DND-41 (cell line): Measurements from ENCODE around the gene ABCF2.

Source experiments
- ATAC-seq: fragments of 200-7000 bp; cut with Tn5 transposase; 3 replicates; pipeline ENCODE4 v1.9.1; 2021; ENCODE audit warnings: low read depth; ENCODE audit not compliant: insufficient read depth
- DNase-seq: peaks from one replicate; pipeline ENCODE4 v3.0.0-alpha.2; 2020
- H2AFZ ChIP-seq: 2 replicates; pipeline ENCODE4 v1.6.0; 2012; ENCODE audit warnings: low read depth, low read length
- H3K27ac ChIP-seq: 2 replicates; pipeline ENCODE4 v1.5.1; 2012; ENCODE audit warnings: low read length, inconsistent platforms
- H3K27me3 ChIP-seq: fragments of 200-600 bp; sonication (generic); 2 replicates; pipeline ENCODE4 v1.6.0; 2012; ENCODE audit warnings: low read length, mild to moderate bottlenecking, inconsistent platforms; ENCODE audit not compliant: insufficient read depth, poor library complexity
- H3K36me3 ChIP-seq: 2 replicates; pipeline ENCODE4 v1.5.1; 2012; ENCODE audit warnings: low read length, inconsistent platforms; ENCODE audit not compliant: insufficient read depth
- H3K4me1 ChIP-seq: 2 replicates; pipeline ENCODE4 v1.5.1; 2012; ENCODE audit warnings: mild to moderate bottlenecking, low read length; ENCODE audit not compliant: insufficient read depth
- H3K4me2 ChIP-seq: 2 replicates; pipeline ENCODE4 v1.6.0; 2012; ENCODE audit warnings: mild to moderate bottlenecking, moderate library complexity, low read length, inconsistent platforms; ENCODE audit not compliant: insufficient read depth
- H3K4me3 ChIP-seq, 2 experiments: fragments of 200-600 bp in 1 of 2; shearing (Covaris generic) in 1 of 2; 2 replicates each; pipeline ENCODE4 v1.5.1; 2012 to 2016; ENCODE audit warnings: inconsistent platforms in 2 of 2, low read length in 2 of 2, mild to moderate bottlenecking in 2 of 2, low read depth in 1 of 2, moderate library complexity in 1 of 2
- H3K79me2 ChIP-seq: 2 replicates; pipeline ENCODE4 v1.6.0; 2012; ENCODE audit warnings: low read length, inconsistent platforms; ENCODE audit not compliant: insufficient read depth
- H3K9ac ChIP-seq: 2 replicates; pipeline ENCODE4 v1.6.0; 2012; ENCODE audit warnings: low read depth, mild to moderate bottlenecking, inconsistent platforms, low read length, moderate library complexity
- H3K9me3 ChIP-seq: 2 replicates; pipeline ENCODE4 v1.5.1; 2012; ENCODE audit warnings: low read length, moderate library complexity, mild to moderate bottlenecking, inconsistent platforms; ENCODE audit not compliant: insufficient read depth, severe bottlenecking
- H4K20me1 ChIP-seq: 2 replicates; pipeline ENCODE4 v1.6.0; 2012; ENCODE audit warnings: low read length; ENCODE audit not compliant: insufficient read depth
- EZH2 ChIP-seq: IDR thresholded peaks from 3 replicates; pipeline ENCODE4 v1.6.1; 2012; ENCODE audit warnings: borderline replicate concordance, low read depth, mild to moderate bottlenecking, moderate library complexity, low read length, inconsistent platforms; ENCODE audit not compliant: severe bottlenecking
- TF ChIP-seq, protein P1 (sequence below): IDR thresholded peaks from 2 replicates; pipeline ENCODE4 v1.5.1; 2012; ENCODE audit warnings: borderline replicate concordance, low read length, moderate library complexity, mild to moderate bottlenecking; ENCODE audit not compliant: poor library complexity, severe bottlenecking; ENCODE audit errors: extremely low read depth

ABCF2 gene

DNA sequence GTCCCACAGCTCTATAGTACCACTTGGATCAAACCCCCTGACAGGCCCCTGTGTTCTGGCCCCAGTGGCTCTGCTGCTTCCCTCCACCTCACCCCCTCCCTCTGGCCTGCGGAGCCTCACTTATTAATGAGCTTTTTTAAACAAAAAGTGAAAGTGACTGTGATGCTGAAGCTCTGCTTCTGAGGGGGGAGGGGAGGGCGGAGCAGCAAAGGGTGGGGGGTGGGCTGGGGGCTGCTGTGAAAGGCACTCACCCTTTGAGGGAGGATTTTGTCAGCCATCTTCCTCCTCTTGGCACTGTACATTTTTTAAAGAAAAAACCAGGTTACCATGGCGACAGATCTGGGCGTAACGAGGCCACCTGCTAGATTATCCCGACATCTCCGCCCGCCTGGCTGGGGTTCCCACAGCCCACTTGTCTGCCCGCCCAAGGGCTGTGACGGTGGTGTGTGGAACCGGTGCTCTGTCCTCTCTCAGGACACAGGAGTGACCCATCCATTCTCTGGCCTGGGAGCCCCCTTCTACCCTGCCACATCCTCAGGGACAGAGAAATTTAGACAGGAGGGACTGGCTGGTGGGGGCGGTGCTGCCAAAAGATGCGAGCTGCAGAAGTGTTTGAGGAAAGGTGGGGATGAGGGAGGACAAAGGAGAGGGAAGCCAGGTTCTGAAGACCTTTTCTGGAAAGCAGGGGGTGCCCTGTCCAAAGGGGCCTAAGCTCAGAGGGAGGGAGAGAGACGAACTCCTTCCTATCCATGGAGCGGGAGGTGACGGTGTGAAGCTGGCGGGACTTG lies 16.6 kb upstream of the ABCF2 start:
- peak overlapping the region; percentile 55 for H2AFZ ChIP-seq
- peaks cover 29% of the 10 kb centered on the region; the same call in 1 of the 2 replicates for H4K20me1 ChIP-seq
- peaks cover 10% of the 10 kb centered on the region for H3K36me3 ChIP-seq
- H3K79me2 ChIP-seq = no peaks in the 10 kb centered on the region
- DNase-seq (peak; percentile 76), ATAC-seq (peak; percentile 67)
- H3K4me2 ChIP-seq = peak overlapping the region; percentile 72
- H3K9ac ChIP-seq = peak overlapping the region; percentile 45
- peaks cover 49% of the 10 kb centered on the region for H3K4me1 ChIP-seq
- H3K27me3 ChIP-seq = peaks cover 42% of the 10 kb centered on the region
- TF ChIP-seq EZH2 = no peak
- TF ChIP-seq, protein P1, sequence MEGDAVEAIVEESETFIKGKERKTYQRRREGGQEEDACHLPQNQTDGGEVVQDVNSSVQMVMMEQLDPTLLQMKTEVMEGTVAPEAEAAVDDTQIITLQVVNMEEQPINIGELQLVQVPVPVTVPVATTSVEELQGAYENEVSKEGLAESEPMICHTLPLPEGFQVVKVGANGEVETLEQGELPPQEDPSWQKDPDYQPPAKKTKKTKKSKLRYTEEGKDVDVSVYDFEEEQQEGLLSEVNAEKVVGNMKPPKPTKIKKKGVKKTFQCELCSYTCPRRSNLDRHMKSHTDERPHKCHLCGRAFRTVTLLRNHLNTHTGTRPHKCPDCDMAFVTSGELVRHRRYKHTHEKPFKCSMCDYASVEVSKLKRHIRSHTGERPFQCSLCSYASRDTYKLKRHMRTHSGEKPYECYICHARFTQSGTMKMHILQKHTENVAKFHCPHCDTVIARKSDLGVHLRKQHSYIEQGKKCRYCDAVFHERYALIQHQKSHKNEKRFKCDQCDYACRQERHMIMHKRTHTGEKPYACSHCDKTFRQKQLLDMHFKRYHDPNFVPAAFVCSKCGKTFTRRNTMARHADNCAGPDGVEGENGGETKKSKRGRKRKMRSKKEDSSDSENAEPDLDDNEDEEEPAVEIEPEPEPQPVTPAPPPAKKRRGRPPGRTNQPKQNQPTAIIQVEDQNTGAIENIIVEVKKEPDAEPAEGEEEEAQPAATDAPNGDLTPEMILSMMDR = no peak
- no peaks in the 10 kb centered on the region for H3K9me3 ChIP-seq
- H3K27ac ChIP-seq = peak overlapping the region; percentile 38
- H3K4me3 ChIP-seq = peak overlapping the region in 1 of 2 experiments; percentile 56; a peak in 3 of 4 replicates

DNA sequence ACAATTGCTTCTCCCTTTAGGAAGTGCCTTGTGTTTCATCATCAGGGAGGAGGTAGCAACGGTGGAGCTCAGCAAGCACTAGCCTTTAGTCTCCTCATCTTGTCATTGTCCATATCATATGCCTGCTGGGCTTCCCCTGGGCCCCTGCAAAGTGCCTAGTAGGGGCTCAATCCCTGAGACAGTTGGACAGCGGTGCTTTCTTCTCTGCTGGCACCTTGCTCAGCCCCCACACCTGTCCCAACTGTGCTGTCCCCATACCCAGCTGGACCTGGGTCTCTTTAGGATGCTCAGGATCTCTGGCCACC lies 16.0 kb upstream of the ABCF2 start:
- Histone ChIP-seq H2AFZ (peak overlapping the region; percentile 28), H3K27ac (peak overlapping the region; percentile 38), H3K27me3 (peaks cover 36% of the 10 kb centered on the region), H3K9me3 (no peaks in the 10 kb centered on the region), H3K4me2 (peak overlapping the region; percentile 72), H4K20me1 (peaks cover 32% of the 10 kb centered on the region; the same call in 1 of the 2 replicates), H3K4me1 (peaks cover 43% of the 10 kb centered on the region), H3K36me3 (peaks cover 14% of the 10 kb centered on the region), H3K9ac (peak overlapping the region; percentile 45), H3K79me2 (no peaks in the 10 kb centered on the region), H3K4me3 (peak overlapping the region in 1 of 2 experiments; percentile 56; a peak in 3 of 4 replicates)
- no peak for TF ChIP-seq EZH2
- TF ChIP-seq, protein P1 = no peak
- ATAC-seq (peak; percentile 3; the same call in 2 of the 3 replicates), DNase-seq (no peak)

DNA sequence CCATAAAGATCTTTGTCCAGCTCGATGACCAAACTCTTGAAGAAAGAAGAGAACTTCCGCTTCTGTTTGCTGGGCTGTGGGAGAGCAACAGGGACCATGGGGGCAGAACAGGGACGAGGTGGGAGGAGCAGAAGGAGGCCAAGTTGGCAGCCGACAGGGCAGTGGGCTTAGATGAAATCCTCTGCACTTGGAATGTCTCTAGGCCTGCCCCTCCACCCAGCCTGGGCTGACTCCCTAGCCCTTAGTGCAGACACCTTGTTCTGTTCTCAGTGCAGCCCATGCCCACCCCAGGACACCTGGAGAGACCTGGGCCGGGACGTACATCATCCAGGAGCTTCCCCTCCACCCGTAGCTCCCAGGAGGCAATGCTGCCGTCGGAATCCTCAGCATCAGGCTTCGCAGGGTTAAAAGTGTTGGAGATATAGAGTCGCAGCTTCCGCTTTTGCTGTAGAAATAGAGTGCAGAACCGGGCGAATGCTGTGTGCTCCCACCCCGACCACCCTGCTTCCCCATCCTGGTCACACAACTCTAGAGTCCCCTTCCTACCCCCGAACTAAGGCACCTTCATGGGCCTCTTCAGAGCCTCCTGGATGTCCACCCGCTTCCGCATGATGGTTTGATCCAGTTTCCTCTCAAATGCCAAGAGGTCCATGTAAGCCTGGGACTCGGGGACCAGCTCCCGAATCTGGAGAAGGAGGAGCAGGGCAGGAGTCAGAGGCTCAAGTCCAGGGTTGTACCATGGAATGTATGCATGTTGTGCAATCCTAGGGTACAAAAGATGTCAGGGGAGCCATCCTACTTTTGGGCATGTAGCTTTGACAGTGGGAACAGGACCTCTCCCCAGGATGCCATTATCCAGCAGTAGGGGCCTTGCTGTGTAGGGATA lies 15.4 kb upstream of the ABCF2 start:
- no peak overlapping the region for H3K27ac ChIP-seq
- H3K9ac ChIP-seq = peak overlapping the region; percentile 45; the same call in 1 of the 2 replicates
- peak overlapping the region in 1 of 2 experiments; percentile 56; a peak in 2 of 4 replicates for H3K4me3 ChIP-seq
- peaks cover 30% of the 10 kb centered on the region for H3K27me3 ChIP-seq
- H3K9me3 ChIP-seq = no peaks in the 10 kb centered on the region
- peaks cover 32% of the 10 kb centered on the region; the same call in 1 of the 2 replicates for H4K20me1 ChIP-seq
- H3K36me3 ChIP-seq = peaks cover 20% of the 10 kb centered on the region
- ATAC-seq (no peak), DNase-seq (no peak)
- peak overlapping the region; percentile 72 for H3K4me2 ChIP-seq
- TF ChIP-seq EZH2 = no peak
- H3K4me1 ChIP-seq = peaks cover 37% of the 10 kb centered on the region
- H3K79me2 ChIP-seq = no peaks in the 10 kb centered on the region; the same call in 1 of the 2 replicates
- peak overlapping the region; percentile 28; the same call in 1 of the 2 replicates for H2AFZ ChIP-seq
